ENCODE results near the gene SDK1. TPM values are rescaled to one million over a fixed set of nuclear protein-coding genes. Genes with fewer than 3 reads are reported as not detected.

The SDK1 gene
- total and polyA plus RNA-seq, 11 donors = 2.2 to 5.8 (median 3.4) TPM

- intact Hi-C loops (cut with DNase I) = loop anchor here in 1 of 10 donors (10.0 kb wide), 1 partner anchor 61 kb away; no protein-coding TSS in a partner anchor
- no peaks in the 10 kb centered on the region for H3K4me1 ChIP-seq
- peaks cover 0 to 4% (median 0%) of the 10 kb centered on the region in 12 donors for H3K9me3 ChIP-seq
- H3K4me3 ChIP-seq = no peak overlapping the region
- DNase-seq (no peak), ATAC-seq (no peak)
- H3K27me3 ChIP-seq = no peaks in the 10 kb centered on the region
- H3K36me3 ChIP-seq = no peaks in the 10 kb centered on the region
- TF ChIP-seq CTCF (IDR thresholded peaks at IDR 0.05) = no peak
- no peak for TF ChIP-seq POLR2A (IDR thresholded peaks at IDR 0.05)
- no peak overlapping the region for H3K27ac ChIP-seq
- 79 to 83% (median 81%) methylated on average over 6 of the region's 6 CpGs for WGBS, 4 donors
Measured at GRCh38 chr7:3636131-3636860, 335.2 kb downstream of the SDK1 start.

- H3K4me1 ChIP-seq = no peaks in the 10 kb centered on the region
- intact Hi-C loops (cut with DNase I) = loop anchor here in 1 of 10 donors (10.0 kb wide), 1 partner anchor 64 kb away; no protein-coding TSS in a partner anchor
- DNase-seq (no peak), ATAC-seq (no peak)
- no peaks in the 10 kb centered on the region for H3K9me3 ChIP-seq
- H3K27ac ChIP-seq = no peak overlapping the region
- H3K27me3 ChIP-seq = no peaks in the 10 kb centered on the region
- no peaks in the 10 kb centered on the region for H3K36me3 ChIP-seq
- no peak for TF ChIP-seq POLR2A (IDR thresholded peaks at IDR 0.05)
- no peak for TF ChIP-seq CTCF (IDR thresholded peaks at IDR 0.05)
- 59 to 68% (median 65%) methylated on average over 7 of the region's 7 CpGs for WGBS, 4 donors
- H3K4me3 ChIP-seq = no peak overlapping the region
Measured at GRCh38 chr7:3639253-3639652, 338.2 kb downstream of the SDK1 start.

GRCh38 chr7:3641582-3641981 is 340.5 kb downstream of the SDK1 start:
- ATAC-seq (no peak), DNase-seq (no peak)
- no peaks in the 10 kb centered on the region for H3K27me3 ChIP-seq
- H3K4me3 ChIP-seq = no peak overlapping the region
- WGBS, 4 donors = 73 to 86% (median 81%) methylated on average over 14 of the region's 14 CpGs
- TF ChIP-seq POLR2A (IDR thresholded peaks at IDR 0.05) = no peak
- TF ChIP-seq CTCF (IDR thresholded peaks at IDR 0.05) = no peak
- H3K9me3 ChIP-seq = no peaks in the 10 kb centered on the region
- H3K36me3 ChIP-seq = no peaks in the 10 kb centered on the region
- intact Hi-C loops (cut with DNase I) = no loop called here
- H3K4me1 ChIP-seq = no peaks in the 10 kb centered on the region
- H3K27ac ChIP-seq = no peak overlapping the region

GRCh38 chr7:3643091-3643490 is 342.0 kb downstream of the SDK1 start:
- H3K4me3 ChIP-seq = no peak overlapping the region
- 78 to 88% (median 86%) methylated on average over 4 of the region's 4 CpGs for WGBS, 4 donors
- H3K9me3 ChIP-seq = no peaks in the 10 kb centered on the region
- H3K4me1 ChIP-seq = no peaks in the 10 kb centered on the region
- no peaks in the 10 kb centered on the region for H3K27me3 ChIP-seq
- ATAC-seq = no peak
- H3K27ac ChIP-seq = no peak overlapping the region
- no peak for TF ChIP-seq POLR2A (IDR thresholded peaks at IDR 0.05)
- TF ChIP-seq CTCF (IDR thresholded peaks at IDR 0.05) = no peak
- intact Hi-C loops (cut with DNase I) = no loop called here
- DNase-seq = no peak
- H3K36me3 ChIP-seq = no peaks in the 10 kb centered on the region
